Ishikawa (cell line): ENCODE results near the gene EDIL3.

Experiments used
- CREB1 ChIP-seq: IDR thresholded peaks from 2 replicates; pipeline ENCODE4 v1.6.1; 2012; ENCODE audit warnings: low read depth
- EP300 ChIP-seq: IDR thresholded peaks from 2 replicates; pipeline ENCODE4 v1.6.1; 2012; ENCODE audit warnings: borderline replicate concordance
- TAF1 ChIP-seq: IDR thresholded peaks from 2 replicates; pipeline ENCODE4 v1.6.1; 2012; ENCODE audit warnings: low read depth, mild to moderate bottlenecking
- YY1 ChIP-seq: IDR thresholded peaks from 2 replicates; pipeline ENCODE4 v1.6.1; 2012; ENCODE audit warnings: low read depth
- TF ChIP-seq, protein P1 (sequence below): IDR thresholded peaks from 2 replicates; pipeline ENCODE4 v1.6.1; 2012

DNA sequence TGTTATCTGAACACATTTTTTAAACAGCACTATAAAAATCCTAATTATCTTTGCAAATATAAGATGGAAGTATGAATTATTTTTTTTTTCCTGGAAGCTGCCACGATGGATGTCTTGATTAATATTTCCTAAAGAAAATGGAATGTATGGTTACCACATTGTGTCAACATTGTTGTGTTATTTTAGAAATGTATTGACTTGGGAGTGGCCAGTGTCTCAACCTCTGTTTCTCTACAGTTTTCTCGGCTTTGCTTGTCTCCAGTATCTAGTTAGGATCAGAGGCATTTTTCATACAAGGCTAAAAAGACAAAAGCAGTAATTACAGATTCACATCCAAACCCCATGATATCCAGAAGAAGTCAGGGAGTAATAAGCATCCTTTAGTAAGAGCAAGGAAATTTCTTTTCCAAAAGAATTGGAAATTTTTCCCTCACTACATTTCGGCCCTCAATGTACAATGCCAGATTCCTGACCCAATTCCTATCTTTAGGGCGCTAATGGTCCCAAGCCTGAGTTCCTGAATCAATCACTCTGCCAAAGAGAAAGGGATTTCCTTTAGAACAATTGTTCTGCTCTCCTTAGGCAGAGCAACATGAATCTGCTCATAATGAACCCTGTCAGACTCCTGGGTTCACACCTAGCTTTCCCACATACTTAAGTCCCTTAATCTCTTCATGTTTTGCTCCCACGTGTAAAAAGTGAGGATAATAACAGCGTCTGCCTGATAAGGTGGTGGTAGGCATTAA is 111.7 kb downstream of the EDIL3 start:
- no peak for TF ChIP-seq TAF1
- TF ChIP-seq YY1: no peak
- TF ChIP-seq CREB1: no peak
- TF ChIP-seq EP300: no peak
- TF ChIP-seq, protein P1, sequence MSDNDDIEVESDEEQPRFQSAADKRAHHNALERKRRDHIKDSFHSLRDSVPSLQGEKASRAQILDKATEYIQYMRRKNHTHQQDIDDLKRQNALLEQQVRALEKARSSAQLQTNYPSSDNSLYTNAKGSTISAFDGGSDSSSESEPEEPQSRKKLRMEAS: no peak
